ENCODE measurements around the gene ELF2.

DNA sequence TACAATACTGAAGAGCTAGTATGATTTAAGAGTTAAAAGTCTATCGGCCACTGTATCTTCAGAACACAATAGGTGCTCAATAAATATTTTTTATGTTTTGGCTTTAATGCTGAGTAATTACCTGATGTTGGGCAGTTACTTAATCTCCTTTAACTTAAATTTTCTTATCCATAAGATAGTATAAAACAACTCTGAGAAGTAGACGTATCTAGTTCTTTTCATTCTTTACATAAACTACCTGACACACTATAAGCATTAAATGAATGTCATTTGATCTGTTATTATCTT is 22.9 kb downstream of the ELF2 start:
- TF ChIP-seq, protein P1, sequence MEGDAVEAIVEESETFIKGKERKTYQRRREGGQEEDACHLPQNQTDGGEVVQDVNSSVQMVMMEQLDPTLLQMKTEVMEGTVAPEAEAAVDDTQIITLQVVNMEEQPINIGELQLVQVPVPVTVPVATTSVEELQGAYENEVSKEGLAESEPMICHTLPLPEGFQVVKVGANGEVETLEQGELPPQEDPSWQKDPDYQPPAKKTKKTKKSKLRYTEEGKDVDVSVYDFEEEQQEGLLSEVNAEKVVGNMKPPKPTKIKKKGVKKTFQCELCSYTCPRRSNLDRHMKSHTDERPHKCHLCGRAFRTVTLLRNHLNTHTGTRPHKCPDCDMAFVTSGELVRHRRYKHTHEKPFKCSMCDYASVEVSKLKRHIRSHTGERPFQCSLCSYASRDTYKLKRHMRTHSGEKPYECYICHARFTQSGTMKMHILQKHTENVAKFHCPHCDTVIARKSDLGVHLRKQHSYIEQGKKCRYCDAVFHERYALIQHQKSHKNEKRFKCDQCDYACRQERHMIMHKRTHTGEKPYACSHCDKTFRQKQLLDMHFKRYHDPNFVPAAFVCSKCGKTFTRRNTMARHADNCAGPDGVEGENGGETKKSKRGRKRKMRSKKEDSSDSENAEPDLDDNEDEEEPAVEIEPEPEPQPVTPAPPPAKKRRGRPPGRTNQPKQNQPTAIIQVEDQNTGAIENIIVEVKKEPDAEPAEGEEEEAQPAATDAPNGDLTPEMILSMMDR (IDR thresholded peaks at IDR 0.05), result no peak
- TF ChIP-seq POLR2A (IDR thresholded peaks at IDR 0.05), result no peak

Data from lower leg skin (tissue), 3 donors.